NCI-H2227 treated with DMSO at 0.1 percent for 48 hours (cell line): Measurements from ENCODE around the gene ITPKB.
"Not testable (repeated sequence)": the region's sequence is repeated elsewhere in the genome, so short reads cannot be mapped to it uniquely, and the experiment has no call there.

ENCODE experiments used
- DNase-seq: peaks from one replicate; lab custom pipeline; 2025; lab: John Stamatoyannopoulos, UW

ITPKB gene

GRCh38 chr1:226730836-226731235 is 8.2 kb downstream of the ITPKB start:
- DNase-seq = no peak

DNA sequence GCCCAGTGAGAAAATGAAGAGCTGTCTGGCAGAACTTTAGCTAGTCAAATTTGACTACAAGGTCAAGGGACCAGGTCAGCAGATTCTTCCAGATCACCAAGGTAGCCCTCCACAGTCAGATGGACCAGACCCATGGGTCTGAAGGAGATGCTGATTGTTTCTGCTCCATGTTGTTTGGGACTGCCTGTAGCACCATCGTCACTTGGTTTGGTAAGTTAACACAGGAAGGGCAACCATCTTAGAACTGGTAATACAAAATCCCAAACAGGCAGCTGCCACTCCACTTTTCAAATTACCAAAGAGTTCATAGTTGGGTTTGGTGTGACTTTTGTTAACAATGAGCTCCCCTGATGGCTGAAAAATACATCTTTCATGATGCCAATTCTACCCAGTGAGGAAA is 9.0 kb downstream of the ITPKB start:
- DNase-seq = no peak

DNA sequence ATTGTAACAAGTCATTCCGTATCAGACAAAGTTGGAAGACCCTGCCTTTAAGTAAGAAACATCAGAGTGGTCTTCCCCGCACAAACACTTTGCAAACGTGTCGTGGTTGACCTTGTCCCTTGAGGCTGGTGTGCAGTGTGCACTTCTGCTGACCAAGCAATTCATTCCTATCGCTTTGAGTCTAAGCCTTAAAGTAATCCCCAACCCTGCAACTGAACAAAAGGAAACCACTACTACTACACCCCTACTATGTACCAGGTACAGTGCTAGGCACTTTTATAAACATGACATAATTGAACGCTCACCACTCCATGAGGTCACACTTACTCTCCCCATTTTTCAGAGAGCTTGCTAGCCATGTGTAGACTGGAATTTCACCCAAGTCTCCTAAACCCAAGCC is 10.6 kb downstream of the ITPKB start:
- DNase-seq = no peak

- no peak for DNase-seq
Observed at GRCh38 chr1:226725897-226726267, 13.2 kb downstream of the ITPKB start.

DNA sequence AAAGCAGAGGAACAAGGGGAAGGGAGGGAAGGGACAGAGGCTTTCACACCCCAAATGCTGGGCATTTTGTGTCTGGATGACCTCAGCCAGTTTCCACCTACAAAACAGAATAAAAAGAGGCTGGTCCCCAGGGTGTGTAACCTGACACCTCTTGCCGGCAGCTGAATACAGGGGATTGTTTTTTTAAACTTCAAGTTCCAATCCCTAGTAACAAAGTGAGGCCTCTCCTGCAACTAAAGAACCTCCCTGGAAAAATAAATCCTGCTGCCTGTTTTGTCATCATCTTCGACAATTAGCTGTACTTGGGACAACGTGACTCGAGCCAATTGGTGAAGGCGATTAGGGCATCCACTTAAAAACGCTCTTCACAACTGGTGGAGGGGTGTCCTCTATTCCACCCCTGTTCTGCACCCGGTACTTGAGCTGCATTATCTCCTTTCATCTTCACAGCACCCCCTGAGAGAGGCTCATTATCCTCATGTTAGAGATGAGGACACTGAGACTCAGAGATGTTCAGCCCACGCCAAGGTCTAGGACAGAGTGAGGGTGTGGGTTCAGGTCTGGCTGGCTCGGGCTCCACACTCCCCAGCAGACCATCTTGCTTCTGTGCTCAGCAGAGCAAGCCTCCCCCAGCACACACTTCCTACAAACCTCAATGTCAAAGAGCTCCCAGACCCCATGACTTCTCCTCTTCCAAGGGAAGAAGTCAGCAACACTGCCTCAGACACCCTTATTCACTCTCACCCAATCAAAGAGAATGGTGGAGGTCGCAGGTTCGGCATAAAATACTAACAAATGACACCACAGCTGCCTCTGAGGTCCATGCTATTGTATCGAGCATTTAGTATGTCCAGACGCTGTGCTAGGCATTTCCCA is 15.2 kb downstream of the ITPKB start:
- peak; percentile 38 for DNase-seq

GRCh38 chr1:226722901-226723656 is 16.0 kb downstream of the ITPKB start:
- DNase-seq = no peak

GRCh38 chr1:226722240-226722900 is 16.7 kb downstream of the ITPKB start:
- DNase-seq = no peak

DNA sequence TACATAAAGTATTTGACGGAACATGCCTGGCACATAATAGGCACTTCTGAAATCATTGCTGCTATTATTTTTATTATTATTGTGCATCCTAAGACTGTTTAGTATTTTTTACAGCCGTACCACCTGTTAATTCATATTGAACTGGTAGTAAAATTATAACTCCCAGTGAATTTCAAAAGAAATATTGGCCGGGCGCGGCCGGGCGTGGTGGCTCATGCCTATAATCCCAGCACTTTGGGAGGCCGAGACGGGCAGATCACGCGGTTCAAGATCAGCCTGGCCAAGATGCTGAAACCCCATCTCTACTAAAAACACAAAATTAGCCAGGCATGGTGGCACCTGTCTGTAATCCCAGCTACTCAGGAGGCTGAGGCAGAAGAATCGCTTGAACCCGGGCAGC is 18.5 kb downstream of the ITPKB start:
- not testable (repeated sequence) for DNase-seq

- DNase-seq = no peak
Observed at GRCh38 chr1:226719596-226720387, 19.3 kb downstream of the ITPKB start.

GRCh38 chr1:226717256-226717909 is 21.7 kb downstream of the ITPKB start:
- no peak for DNase-seq

DNA sequence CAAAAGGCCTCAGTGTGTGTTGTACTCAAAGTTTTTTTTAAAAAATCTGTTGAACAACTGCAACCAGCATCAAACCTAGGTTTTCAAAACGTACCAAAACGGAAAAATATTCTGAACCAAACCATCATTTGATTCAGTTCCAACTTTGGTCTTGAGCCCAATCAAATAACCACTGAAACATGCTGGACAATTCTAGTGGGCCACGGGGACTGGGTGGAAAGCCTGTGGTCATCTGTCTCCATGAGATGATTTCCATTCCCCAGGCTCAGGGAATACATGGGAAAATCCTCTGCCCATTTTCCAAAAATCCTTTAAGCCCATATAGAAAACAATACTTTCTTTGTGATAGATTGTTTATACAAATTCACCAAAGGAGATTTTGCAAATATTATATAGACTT is 22.5 kb downstream of the ITPKB start:
- DNase-seq = no peak

DNA sequence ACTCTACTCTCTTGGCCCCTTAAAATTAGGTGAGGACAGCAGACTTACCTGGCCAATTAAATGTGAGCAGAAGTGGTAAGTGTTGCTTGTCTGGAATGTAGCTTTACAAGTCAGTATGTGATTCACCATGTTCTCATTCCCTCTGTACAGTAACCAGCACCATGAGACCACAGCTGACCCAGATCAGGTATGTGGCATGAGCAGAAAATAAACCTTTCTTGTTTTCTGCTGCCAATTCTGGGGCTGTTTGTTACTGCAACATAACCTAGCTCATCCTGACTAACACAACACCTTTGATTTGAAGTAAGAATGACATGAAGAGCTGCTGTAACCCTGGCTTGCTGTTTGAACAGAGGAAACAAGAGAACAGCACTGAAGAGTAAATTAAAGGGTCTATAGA is 24.9 kb downstream of the ITPKB start:
- DNase-seq = no peak

DNA sequence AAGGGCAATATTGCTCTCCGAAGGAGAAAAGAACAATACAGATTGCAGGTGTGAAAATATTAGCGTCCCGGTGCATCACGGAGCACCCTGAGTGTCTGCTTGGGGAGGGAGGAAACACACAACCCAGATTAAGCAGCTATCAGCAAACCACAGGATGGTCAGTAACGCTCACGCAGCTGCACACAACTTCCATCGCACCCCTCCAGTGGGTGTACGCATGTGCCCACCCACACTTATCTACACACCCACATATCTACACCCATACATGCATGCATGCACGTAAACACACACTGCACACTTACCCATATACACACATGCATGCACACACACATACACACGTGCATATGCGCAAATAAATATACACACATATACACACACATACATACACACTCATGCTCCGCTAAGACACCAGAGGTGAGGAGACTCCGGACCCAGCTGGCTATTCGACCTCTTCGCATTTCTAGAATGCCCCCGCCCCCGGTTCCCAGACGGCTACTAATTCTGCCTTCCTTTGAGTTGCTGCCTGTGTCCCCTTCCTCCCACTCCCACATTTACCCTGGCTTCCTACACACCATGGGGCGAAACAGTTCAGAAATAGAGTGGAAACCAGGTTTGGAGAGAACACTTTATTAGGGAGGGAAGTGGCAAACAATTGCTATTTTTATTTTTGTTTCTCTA is 26.2 kb downstream of the ITPKB start:
- DNase-seq = no peak

GRCh38 chr1:226711976-226712741 is 26.9 kb downstream of the ITPKB start:
- no peak for DNase-seq

DNA sequence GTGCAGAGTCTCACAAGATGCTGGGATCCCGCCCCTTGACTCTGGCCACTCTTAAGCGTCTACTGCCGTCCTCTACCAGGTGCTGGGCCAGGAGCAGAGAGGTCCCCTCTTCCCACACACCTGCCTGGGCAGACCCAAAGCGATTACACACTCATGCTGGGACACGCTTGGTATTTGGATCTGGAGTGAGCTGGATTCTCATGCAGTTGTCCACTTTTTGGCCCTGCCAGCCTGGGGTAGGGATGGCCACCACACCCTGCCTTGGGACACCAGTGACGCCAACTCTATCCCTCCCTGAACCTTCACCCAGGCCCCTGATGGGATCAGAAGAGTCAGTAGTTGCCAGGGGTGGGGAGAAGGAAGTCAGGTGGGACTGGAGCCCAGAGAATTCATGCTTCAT is 28.6 kb downstream of the ITPKB start:
- no peak for DNase-seq

GRCh38 chr1:226709953-226710352 is 29.1 kb downstream of the ITPKB start:
- DNase-seq = no peak

- DNase-seq = no peak
Observed at GRCh38 chr1:226708967-226709396, 30.1 kb downstream of the ITPKB start.

DNA sequence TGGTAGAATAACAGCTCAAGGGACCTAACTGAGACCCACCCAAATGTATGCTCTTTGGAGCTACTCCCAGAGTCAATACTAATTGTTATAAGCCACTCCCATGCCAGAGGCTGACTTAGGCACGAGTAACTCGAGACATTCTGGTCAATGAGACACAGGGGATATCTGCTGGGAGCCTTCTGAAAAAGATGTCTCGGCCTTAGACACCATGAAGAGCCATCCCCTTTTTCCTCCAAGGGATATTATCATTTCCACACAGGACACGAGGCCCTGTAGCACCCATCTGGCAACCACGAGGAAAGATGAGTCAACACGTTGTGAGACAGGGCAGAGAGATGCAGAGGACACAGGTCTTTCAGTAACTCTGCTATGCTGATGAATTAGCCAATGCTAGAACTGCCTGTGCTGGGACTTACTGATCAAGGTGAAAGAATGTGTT is 30.7 kb downstream of the ITPKB start:
- no peak for DNase-seq

GRCh38 chr1:226706684-226707083 is 32.4 kb downstream of the ITPKB start:
- DNase-seq = no peak
